HG02970 (cell line): ENCODE results near the gene C11orf24.

Experiments used
- ATAC-seq: cut with Tn5 transposase; IDR thresholded peaks from one replicate; pipeline ENCODE4 v1.9.1; 2021; ENCODE audit warnings: mild to moderate bottlenecking, moderate library complexity, moderate number of reproducible peaks; ENCODE audit not compliant: unreplicated experiment, low FRiP score

C11orf24 gene

DNA sequence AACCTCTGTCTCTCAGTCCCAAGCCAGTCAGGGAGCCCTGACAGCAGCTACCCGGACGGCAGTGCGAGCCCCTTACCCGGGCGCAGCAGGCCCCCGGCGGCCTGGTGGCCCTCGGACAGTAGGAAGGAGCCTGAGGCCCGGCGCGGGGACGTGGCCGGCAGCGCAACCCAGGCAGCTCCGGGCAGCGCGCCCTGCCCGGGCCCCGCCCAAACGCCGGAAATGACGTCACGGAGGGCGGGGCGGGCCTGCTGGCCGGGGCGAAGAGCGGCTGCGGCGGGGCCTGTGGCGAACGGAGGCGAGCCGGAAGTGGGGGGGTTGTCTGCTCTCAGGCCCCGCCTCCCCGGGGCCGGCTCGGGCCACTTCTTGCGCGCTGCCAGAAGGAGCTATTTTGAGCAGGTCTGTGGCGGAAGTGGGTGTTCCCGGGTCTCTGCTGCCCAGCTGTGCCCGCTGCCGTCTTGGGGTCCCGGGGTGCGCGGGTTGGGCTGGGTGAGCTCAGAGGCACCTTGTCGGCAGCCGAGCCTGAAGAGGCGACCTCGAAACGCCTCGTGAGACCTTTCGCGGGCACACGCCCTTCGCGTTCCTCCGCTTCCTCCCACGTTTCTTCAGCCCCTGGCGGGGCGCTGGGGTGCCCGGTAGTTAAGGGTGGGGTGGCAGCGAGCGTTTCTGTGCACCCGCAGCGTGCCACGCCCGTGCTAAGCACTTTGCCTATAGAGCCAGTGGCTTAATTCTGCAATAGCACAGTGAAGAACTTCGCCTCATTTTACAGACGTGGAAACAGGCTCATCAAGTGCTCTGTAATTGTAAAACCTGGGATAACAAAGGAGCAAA lies at the start of gene C11orf24:
Gene C11orf24 (minus strand): TSS at position 193 of the 828 bp plus-strand sequence. CDS start 8,206 bp downstream, outside the sequence.
- ATAC-seq, result peak; percentile 69

DNA sequence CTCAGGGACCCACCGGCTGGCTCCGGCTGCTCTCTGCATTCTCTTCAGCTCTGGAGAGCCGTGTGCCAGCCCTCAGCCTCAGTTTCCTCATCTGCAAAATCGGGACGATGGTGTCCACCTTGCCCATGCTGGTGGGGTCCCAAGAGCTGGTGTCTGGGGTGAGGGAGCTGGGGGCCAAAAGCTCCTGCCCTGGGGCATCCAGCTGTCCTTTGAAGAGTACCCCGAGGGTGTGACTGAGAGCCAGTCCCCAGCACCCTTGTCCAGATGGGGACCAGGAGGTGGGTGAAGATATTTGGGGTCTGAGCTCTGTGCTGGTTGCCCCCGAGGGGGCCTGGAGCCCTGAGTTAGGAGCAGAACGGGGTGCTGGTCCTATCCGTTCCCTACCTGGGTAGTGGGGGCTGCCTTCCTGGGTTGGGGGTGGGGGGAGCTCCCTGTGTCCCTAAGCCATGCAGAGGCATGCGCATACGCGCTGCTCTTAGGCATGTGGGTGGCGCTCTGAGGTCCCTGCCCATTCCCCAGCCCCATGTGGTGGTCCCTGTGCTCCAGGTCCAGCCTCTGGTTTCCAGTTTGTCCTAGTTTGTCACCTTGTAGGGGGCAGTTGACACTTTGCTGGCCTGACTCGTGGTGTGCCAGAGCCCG lies 45.5 kb upstream of the C11orf24 start:
- no peak for ATAC-seq

DNA sequence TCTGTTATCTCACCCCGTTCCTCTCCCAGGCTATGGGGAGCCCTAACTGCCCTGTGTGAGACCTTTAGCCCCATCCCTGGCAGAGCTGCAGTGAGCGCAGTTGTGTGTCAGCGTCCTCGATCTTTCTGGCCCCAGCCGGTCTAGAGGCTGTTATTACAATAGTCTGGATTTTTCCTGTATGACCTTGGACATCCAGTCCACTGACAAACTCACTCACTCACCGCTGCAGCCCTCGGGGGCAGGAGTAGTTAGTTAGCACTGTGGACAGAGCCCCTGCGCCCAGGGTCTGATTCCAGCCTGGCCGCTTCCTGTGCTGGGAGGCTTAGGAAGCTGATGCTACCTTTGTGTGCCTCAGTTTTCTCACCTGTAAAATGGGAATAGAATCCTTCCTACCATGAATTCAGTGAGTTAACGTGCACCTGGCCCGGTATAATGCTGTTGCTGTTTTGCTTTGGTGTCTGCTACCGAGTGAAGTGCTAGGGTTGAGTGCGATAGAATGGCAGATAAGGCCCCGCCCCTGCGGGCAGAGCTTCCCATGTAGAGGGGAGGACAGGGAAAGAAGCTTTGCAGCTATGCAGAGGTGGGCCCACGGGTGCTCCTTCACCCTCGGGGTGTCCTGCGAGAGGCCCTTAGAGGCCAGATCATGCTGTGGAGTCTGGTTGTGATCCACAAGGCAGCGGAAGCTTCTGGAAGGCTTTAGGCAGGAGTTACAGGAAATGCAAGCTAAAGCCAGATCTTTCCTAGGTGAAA lies 43.6 kb upstream of the C11orf24 start:
- no peak for ATAC-seq

DNA sequence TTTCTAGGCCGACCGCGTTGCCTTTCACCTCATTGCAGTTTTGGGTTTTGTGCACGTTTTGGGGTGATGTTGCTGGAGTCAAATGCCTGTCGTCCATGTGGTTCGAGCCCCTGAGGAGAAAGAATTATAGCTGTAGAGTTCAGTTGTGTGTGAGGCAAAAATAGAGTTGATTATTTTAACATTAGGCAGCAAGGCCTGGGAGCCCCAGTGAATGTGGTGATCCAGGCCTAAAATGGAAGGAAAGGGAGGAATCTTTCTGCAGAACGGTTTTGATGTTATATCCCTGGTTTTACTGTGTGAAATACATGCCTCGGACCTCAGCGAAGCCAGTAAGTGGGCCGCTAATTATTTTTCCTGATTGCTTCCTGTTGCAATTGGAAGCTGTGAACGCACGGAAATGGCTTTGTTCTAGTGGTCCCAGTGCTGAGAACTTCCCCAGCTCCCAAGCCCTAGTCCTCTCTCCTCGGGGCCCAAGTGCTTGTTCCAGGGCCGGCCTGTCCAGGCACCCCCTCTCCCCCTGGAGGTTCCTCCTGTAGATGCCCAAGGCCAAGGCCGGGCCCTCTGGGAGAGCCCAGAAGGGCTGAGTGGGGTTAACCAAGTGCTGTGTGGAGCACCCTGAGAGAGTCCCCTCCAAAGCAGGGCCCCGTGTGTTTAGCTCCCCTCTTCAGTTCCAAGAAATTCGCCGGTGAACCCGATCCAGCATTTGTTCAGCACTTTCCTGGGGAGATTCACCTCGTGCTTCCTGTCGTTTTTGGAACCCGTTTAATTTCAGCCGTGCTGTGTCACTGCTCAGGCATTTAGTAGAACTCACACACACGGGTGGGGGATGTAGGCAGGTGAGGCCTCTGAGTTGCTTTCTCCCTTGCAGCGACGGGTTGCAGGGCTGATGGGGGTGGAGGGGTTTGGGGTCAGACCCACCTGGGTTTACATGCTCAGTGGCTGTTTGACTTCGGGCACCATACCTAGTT lies 42.7 kb upstream of the C11orf24 start:
- no peak for ATAC-seq

DNA sequence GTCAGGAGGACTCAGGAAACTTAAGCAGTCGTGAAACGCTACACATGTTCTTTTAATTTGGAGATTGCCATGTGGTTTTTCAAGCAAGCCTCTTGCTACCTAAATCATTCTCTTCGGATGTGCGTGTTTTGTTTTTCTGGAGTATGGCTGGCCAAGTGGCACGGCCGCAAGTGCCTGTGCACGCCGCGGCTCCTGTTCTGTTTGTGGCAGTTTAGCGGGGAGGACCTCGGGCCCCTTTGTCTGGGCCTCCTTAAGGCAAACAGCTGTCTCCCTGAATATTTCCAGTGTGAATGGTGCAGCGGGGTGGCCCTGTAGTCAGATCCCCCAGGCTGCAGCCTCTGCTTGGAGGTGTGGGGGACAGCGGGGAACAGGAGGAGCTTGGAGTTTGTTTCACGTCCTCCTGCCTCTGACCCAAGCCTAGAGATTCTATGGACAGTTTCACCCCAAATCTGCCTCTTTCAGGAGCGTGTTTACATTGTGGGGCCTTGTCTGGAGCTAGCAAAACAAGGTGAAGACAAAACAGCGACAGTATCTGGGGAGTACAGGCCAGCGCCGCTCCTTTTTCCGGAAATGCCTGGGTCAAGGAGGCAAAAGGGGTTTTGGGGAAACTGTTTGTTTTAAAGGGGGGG lies 41.9 kb upstream of the C11orf24 start:
- no peak for ATAC-seq

DNA sequence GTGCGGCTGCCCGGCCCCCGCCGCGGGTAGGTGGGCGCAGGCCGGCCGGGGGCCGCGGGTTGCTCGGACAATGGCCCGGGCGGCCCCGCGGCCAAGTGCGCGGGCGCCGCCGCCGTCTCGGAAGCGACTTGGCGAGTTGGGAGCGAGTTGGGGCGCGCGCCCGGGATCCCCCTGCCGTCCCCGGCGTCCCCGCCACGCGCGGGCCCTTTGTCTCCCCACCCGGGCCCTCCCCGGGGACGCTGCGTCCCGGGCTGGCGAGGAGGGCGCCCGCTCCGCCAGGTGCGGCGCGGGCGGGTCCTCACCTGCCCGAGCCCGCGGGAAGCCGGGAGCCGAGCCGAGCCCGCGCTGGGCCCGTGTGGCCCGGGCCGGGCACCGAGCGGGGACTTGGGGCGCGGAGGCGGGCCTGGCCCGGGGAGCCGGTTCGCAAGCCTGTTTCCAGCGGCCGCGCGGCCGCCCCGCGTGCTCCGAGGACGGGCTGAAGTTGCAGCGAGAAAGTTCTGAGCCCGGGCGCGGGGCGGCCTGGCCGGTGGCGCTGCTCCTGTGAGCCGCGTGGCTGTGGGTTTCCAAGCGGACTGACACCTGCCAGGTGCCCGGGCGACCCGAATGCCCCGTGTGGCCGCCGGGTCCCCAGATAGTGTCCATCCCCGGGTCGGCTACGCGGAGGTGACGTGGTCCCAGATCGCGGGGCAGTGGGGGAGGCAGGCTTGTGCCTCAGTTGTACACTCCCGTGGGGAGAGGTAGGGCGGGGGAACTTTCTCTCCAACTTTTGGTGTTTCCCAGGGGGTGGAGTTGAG lies 41.2 kb upstream of the C11orf24 start:
- no peak for ATAC-seq

DNA sequence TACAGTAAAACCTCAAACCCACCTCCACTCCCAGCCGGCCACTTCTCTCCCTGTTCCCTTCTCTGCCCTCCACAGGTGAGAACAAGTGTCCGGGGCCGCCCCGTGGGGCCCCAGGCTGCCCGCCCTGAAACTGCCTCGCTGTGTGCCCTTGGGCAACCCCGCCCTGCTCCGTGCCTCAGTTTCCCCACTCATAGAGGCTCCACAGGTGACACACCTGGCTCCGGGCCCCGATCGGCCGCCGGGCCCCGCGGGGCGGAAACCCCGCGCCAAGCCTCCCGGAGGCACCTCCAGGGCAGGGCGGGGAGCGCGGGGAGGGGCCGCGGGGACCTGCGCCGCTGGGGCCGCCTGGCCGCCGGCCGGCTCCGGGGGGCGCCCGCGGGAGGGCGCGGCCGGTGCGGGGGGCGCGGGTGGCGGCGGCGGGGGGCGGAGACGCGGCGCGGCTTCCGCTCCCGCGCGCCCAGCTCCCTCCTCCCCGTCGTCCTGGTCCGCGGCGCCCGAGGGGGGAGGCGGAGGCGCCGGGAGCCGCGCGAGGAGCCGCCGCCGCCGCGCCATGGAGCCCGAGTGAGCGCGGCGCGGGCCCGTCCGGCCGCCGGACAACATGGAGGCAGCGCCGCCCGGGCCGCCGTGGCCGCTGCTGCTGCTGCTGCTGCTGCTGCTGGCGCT lies 40.5 kb upstream of the C11orf24 start, which contains the start of gene LRP5:
Gene LRP5 (plus strand): TSS at position 475 of the 663 bp plus-strand sequence. CDS start 124 bp downstream, at position 599.
- no peak for ATAC-seq

DNA sequence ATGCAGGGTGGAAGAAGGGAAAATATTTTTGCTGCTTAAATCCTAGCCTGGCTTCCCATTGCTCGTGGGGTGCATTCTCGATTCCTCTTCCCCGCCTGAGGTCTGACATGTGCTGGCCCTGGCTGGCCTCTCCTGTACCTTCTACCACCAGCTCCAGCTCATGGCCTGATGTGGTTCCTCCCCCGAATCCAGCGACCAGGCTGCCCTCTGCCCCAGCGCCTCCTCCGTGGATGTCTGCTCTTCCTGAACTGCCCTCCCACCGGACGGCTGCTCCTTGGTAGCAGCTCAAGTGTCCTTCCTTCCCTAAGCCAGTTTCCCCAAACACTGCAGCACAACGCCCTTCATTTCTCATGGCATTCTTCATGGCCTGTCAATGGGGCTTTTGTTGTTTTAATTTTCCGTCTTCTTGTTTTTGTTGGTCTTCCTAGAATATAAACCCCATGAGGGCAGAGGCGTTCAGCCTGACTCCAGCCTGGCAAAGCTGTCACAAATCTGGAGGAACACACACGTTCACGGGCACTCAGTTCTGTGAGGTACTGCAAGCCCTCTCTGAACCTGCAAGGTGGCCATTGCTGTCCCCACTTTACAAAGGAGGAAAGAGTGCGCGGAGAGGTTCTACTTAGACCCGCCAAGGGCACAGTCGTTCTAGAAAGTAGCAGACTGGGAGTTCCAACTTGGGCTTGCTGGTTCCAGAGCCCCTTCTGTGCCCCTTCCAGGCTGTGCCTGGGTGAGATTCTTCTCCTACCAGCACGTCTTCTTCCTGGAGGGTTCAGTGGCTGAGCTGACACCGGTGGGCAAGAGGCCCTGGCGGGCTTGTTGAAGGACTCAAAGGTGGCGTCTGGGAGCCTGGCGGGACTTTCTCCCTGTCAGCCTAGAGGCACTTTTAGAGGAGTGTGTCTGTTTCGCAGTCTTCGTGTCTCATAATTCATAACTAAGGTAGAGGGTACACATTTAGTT lies 39.7 kb upstream of the C11orf24 start:
- ATAC-seq, result no peak

DNA sequence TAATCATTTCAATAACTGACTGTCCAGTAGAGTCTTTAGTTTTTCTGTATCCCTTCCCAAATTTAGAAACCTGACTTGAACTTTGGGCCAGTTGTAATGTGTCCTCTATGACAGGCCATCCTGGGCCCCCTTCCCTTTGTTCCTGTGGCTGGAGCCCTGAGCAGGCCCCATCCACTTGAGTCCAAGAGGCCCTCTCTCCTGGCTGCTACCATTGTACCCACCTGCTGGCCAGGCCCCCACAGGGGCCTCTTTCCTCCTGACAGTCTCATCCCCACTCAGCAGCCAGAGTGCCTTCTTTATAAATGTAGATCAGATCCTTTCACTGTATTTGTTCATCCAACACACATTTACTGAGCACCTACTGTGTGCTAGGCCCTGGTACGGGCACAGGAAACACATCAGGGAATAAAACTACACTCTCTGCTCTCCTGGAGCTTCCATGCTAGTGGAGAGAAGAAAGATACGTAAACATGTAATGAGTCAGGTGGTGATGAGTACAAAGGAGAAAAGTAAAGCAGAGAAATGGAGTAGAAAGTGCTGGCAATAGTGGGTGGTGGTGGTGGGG lies 37.9 kb upstream of the C11orf24 start:
- ATAC-seq, result no peak

DNA sequence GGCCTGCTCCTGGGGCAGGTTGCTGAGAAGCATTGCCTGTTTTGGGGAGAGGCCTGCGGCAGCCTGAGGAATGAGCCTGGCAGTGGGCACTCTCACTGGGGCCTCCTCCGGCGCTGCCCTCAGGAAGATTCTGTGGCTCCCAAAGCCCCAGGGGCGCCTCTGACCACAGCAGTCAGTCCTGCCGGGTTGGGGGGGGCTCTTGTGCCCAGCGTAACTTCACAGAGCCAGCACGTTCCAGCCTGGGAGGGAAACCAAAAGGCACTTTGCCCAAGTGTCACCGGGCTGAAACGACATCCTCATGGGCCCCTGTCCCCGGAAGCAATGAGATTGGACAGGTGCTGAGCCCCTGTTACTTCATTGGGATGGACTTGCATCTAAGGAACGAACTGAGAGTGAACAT lies 36.3 kb upstream of the C11orf24 start:
- ATAC-seq, result no peak

DNA sequence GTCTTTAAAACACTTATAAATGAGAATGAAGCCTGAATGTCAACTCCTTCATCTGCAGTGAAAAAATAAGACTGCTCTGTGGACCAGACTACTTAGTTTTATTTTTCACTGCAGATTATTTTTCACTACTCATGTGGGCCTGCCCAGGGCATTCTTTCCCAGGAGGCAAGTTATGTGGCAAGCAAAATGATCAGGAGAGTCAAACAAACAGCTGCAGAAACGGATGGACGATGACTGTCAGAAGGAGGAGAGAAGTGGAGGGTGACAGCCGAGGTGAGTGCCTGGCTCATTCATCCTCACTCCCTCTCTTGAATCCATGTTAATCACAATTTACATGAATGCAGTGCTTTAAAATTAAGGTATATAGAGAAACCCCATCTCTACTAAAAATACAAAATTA lies 34.9 kb upstream of the C11orf24 start:
- ATAC-seq, result no peak

DNA sequence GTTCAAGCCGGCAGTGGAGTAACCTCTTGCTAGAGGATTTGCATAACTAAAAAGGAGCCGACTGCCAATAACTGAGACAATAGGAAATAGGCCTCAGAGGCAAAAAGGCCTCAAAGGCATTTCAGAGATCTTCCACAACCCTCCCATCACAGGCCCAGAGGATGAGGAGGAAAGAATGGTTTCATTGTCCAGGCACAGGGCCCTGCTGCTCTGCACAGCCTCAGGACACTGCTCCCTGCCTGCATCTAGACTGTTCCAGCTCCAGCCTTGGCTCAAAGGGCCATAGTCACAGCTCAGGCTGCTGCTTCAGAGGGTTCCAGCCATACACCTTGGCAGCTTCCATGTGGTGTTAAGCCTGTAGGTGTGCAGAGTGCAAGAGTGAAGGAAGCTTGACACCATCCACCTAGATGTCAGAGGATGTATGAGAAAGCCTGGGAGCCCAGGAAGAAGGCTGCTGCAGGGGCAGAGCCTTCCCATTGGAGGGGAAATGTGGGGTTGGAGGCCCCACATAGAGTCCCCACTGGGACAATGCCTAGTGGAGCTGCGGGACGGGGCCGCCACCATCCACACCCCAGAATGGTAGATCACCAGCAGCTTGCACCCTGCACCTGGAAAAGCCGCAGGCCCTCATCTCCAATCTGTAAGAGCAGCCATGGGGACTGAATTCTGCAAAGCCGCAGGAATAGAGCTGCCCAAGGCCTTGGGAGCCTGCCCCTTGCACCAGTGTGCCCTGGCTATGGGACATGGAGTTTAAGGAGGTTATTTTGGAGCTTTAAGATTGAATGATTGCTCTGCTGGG lies 32.4 kb upstream of the C11orf24 start:
- ATAC-seq, result no peak

DNA sequence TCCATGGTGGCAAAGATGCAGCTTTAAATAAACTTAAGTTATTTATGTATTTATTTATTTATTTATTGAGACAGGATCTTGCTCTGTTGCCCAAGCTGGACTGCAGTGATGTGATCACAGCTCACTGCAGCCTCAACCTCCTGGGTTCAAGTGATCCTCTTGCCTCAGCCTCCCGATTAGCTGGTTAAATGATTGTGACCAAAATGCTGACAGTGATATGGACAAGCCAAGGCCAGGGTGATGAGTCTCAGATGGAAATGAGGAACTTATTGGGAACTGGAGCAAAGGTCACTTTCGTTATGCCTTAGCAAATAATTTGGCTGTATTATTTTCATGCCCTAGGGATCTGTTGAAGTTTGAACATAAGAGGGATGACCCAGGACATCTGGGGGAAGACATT lies 31.3 kb upstream of the C11orf24 start:
- ATAC-seq, result no peak

DNA sequence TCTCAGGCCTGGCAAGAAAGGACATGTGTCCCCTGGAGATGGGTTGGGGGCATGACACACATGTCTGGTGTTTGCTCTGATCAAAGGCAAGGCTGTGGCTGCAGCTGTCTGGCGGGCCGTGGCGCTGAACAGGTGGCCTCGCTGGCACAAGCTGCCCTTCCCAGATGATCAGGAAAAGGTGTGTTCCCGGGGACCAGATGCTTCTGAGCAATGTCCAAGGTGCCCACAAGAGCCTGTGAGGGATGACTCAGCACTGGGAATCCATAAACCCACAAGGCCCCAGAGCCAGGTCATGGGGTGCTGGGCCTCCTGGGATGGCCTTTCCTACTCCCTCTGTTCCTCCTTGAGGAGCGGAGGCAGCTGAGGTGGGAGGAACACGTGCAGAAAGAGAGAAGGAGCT lies 30.9 kb upstream of the C11orf24 start:
- ATAC-seq, result no peak

DNA sequence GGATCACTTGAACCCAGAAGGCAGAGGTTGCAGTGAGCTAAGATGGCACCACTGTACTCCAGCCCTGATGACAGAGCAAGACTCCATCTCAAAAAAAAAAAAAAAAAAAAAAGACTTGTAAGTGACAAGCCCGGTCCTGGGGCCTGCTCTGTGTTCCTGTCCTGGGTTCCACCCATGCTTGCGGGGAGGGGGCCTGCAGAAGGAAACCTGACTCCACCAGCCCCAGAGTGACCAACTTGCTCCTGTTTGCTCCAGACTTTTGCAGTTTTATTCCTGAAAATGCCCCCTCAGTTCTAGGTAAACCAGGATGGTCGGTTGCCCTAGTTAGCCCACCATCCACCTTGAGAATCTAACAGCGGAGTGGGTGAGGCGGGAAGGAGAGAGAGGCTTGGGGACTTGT lies 30.5 kb upstream of the C11orf24 start:
- ATAC-seq, result no peak
